Common myeloid progenitor, CD34-positive (primary cell): Measurements from ENCODE around the gene TTC34.
A peak's percentile ranks its signal among the peaks of the same experiment; 100 is the strongest.
"Not testable (repeated sequence)": the region's sequence is repeated elsewhere in the genome, so short reads cannot be mapped to it uniquely, and the experiment has no call there.

ENCODE experiments used
- CTCF ChIA-PET: fragments of 350-600 bp; sonication (Branson Sonifier 250); formaldehyde crosslinking; loops from one replicate; lab custom pipeline; 2021; ENCODE audit warnings: antibody characterized with exemption; lab: Charles Lee
- POLR2A ChIA-PET: fragments of 350-600 bp; sonication (Branson Sonifier 250); formaldehyde crosslinking; loops from one replicate; lab custom pipeline; 2021; ENCODE audit warnings: antibody characterized with exemption; lab: Charles Lee
- DNase-seq, 3 donors: peaks; one replicate each; pipeline versions ENCODE4 v3.0.0 to v3.0.0-alpha.2; 2013
- H3K27ac ChIP-seq, 2 experiments: 1 replicate in 1 of 2; 2 replicates in 1 of 2; pipeline ENCODE4 v1.7.0; 2013; ENCODE audit warnings: inconsistent platforms in 2 of 2, low read length in 2 of 2, mild to moderate bottlenecking in 2 of 2, low read depth in 1 of 2, moderate library complexity in 1 of 2; ENCODE audit not compliant: severe bottlenecking in 2 of 2, insufficient read depth in 1 of 2, poor library complexity in 1 of 2
- H3K27me3 ChIP-seq, 5 experiments: replicated peaks in 2 of 5; 1 replicate in 3 of 5; 2 replicates in 2 of 5; pipeline versions ENCODE4 v1.6.1 to v1.7.0; 2013; ENCODE audit warnings: low read length in 4 of 5, mild to moderate bottlenecking in 2 of 5, moderate library complexity in 2 of 5, inconsistent platforms in 1 of 5; ENCODE audit not compliant: insufficient read depth in 5 of 5, control insufficient read depth in 4 of 5
- H3K36me3 ChIP-seq, 4 experiments: 1 replicate in 2 of 4; 2 replicates in 2 of 4; pipeline versions ENCODE4 v1.6.1 to v1.7.0; 2013; ENCODE audit warnings: low read length in 3 of 4, control low read depth in 1 of 4, mild to moderate bottlenecking in 1 of 4; ENCODE audit not compliant: control insufficient read depth in 4 of 4, insufficient read depth in 4 of 4
- H3K4me1 ChIP-seq, 4 experiments: 1 replicate in 3 of 4; 2 replicates in 1 of 4; pipeline versions ENCODE4 v1.6.1 to v1.7.1; 2013; ENCODE audit warnings: low read length in 3 of 4, mild to moderate bottlenecking in 3 of 4, control low read depth in 1 of 4, inconsistent platforms in 1 of 4, moderate library complexity in 1 of 4; ENCODE audit not compliant: control insufficient read depth in 4 of 4, insufficient read depth in 4 of 4; ENCODE audit errors: control extremely low read depth in 1 of 4
- H3K4me3 ChIP-seq, 7 experiments: 1 replicate in 4 of 7; 2 replicates in 3 of 7; pipeline versions ENCODE4 v1.5.1 to v1.7.0; 2013; ENCODE audit warnings: mild to moderate bottlenecking in 7 of 7, low read length in 6 of 7, moderate library complexity in 6 of 7, inconsistent platforms in 2 of 7, low read depth in 2 of 7, control low read depth in 1 of 7; ENCODE audit not compliant: insufficient read depth in 4 of 7, control insufficient read depth in 1 of 7; ENCODE audit errors: extremely low read depth in 1 of 7
- H3K9me3 ChIP-seq, 5 experiments: 1 replicate in 4 of 5; 2 replicates in 1 of 5; pipeline versions ENCODE4 v1.6.1 to v1.7.1; 2013; ENCODE audit warnings: low read length in 4 of 5, mild to moderate bottlenecking in 2 of 5, inconsistent platforms in 1 of 5, low read depth in 1 of 5, moderate library complexity in 1 of 5; ENCODE audit not compliant: control insufficient read depth in 4 of 5, insufficient read depth in 2 of 5; ENCODE audit errors: control extremely low read depth in 1 of 5
- WGBS: methylation state at CpG from one replicate; pipeline ENCODE4 v1.1.5; 2013; ENCODE audit not compliant: insufficient coverage; 5-methylcytosine and 5-hydroxymethylcytosine counted together

TTC34 gene

GRCh38 chr1:2652926-2653571 lies 148.4 kb downstream of the TTC34 start:
- H3K4me3 ChIP-seq, DNase-seq, CTCF ChIA-PET, H3K27ac ChIP-seq, H3K36me3 ChIP-seq, POLR2A ChIA-PET, H3K4me1 ChIP-seq: not testable (repeated sequence)
- peaks cover 0 to 13% (median 8%) of the 10 kb centered on the region in 5 experiments for H3K9me3 ChIP-seq
- H3K27me3 ChIP-seq = peaks cover 0 to 64% (median 15%) of the 10 kb centered on the region in 5 experiments
- 36% methylated on average over 12 of the region's 12 CpGs for WGBS

GRCh38 chr1:2652152-2652925 lies 149.2 kb downstream of the TTC34 start:
- POLR2A ChIA-PET, DNase-seq, CTCF ChIA-PET, H3K4me3 ChIP-seq, H3K4me1 ChIP-seq, H3K36me3 ChIP-seq, H3K27ac ChIP-seq: not testable (repeated sequence)
- H3K9me3 ChIP-seq = peaks cover 0 to 17% (median 12%) of the 10 kb centered on the region in 5 experiments
- H3K27me3 ChIP-seq = peaks cover 0 to 64% (median 13%) of the 10 kb centered on the region in 5 experiments
- 44% methylated on average over 16 of the region's 16 CpGs for WGBS

GRCh38 chr1:2650967-2651645 lies 150.4 kb downstream of the TTC34 start:
- ChIA-PET CTCF (no interaction called here), POLR2A (no interaction called here)
- WGBS = 60% methylated on average over 9 of the region's 10 CpGs
- no peak overlapping the region for H3K27ac ChIP-seq
- peaks cover 0 to 62% (median 10%) of the 10 kb centered on the region in 5 experiments for H3K27me3 ChIP-seq
- no peaks in the 10 kb centered on the region for H3K36me3 ChIP-seq
- DNase-seq = no peak
- H3K9me3 ChIP-seq = peaks cover 0 to 27% (median 18%) of the 10 kb centered on the region in 5 experiments
- H3K4me1 ChIP-seq = no peaks in the 10 kb centered on the region
- H3K4me3 ChIP-seq = no peak overlapping the region

GRCh38 chr1:2646837-2647236 lies 154.7 kb downstream of the TTC34 start:
- POLR2A ChIA-PET = interaction anchor here (1.0 kb wide), 1 partner anchor 91 kb away, joined by 3 read pairs; the partner anchor contains the start of gene TNFRSF14

GRCh38 chr1:2645776-2646175 lies 155.7 kb downstream of the TTC34 start:
- peaks cover 0 to 29% (median 19%) of the 10 kb centered on the region in 5 experiments for H3K9me3 ChIP-seq
- no peak overlapping the region for H3K27ac ChIP-seq
- CTCF ChIA-PET = interaction anchor here (1.5 kb wide), 1 partner anchor 90 kb away, joined by 3 read pairs; the partner anchor contains the start of gene TNFRSF14
- no peak overlapping the region for H3K4me3 ChIP-seq
- DNase-seq = no peak
- H3K27me3 ChIP-seq = peaks cover 0 to 12% (median 0%) of the 10 kb centered on the region in 5 experiments
- POLR2A ChIA-PET = no interaction called here
- WGBS = 89% methylated on average over 10 of the region's 11 CpGs
- peaks cover 0 to 23% (median 20%) of the 10 kb centered on the region in 4 experiments for H3K4me1 ChIP-seq
- H3K36me3 ChIP-seq = no peaks in the 10 kb centered on the region

More at GRCh38 chr1:2646837-2647236, 154.7 kb downstream of the TTC34 start:
- peaks cover 0 to 29% (median 19%) of the 10 kb centered on the region in 5 experiments for H3K9me3 ChIP-seq
- no peaks in the 10 kb centered on the region for H3K36me3 ChIP-seq
- no peak overlapping the region for H3K27ac ChIP-seq
- H3K27me3 ChIP-seq = peaks cover 0 to 22% (median 0%) of the 10 kb centered on the region in 5 experiments
- H3K4me3 ChIP-seq = no peak overlapping the region
- CTCF ChIA-PET = no interaction called here
- 80% methylated on average over 4 of the region's 5 CpGs for WGBS
- H3K4me1 ChIP-seq = peaks cover 0 to 18% (median 17%) of the 10 kb centered on the region in 4 experiments
- peak in 2 of 3 donors; percentile 24 to 36 for DNase-seq

- no peaks in the 10 kb centered on the region for H3K36me3 ChIP-seq
- H3K4me1 ChIP-seq = peaks cover 0 to 23% (median 20%) of the 10 kb centered on the region in 4 experiments
- no peak overlapping the region for H3K4me3 ChIP-seq
- peaks cover 0 to 7% (median 0%) of the 10 kb centered on the region in 5 experiments for H3K27me3 ChIP-seq
- ChIA-PET CTCF (interaction anchor here (0.9 to 1.5 kb wide), 2 partner anchors 25 to 89 kb away, joined by 3 read pairs; partner anchors contain the start of gene TNFRSF14), POLR2A (no interaction called here)
- WGBS = 96% methylated on average over 14 of the region's 14 CpGs
- no peak for DNase-seq
- H3K9me3 ChIP-seq = peaks cover 0 to 29% (median 19%) of the 10 kb centered on the region in 5 experiments
- H3K27ac ChIP-seq = no peak overlapping the region
These were observed 156.3 kb downstream of the TTC34 start for GRCh38 chr1:2645143-2645542.
